Progenitor cell of endocrine pancreas (in vitro differentiated cells): ENCODE data around the gene TMEM62. TPM values are rescaled to one million over a fixed set of nuclear protein-coding genes. Genes with fewer than 3 reads are reported as not detected.

Source experiments
- DNase-seq: peaks from one replicate; pipeline ENCODE4 v3.0.0; 2021; ENCODE audit warnings: low spot score; ENCODE audit not compliant: unreplicated experiment
- H3K27ac Mint-ChIP-seq: 2 replicates; pipeline ENCODE4 v1.8.0; 2021; ENCODE audit warnings: mild to moderate bottlenecking, moderate library complexity, mixed read lengths
- H3K27me3 Mint-ChIP-seq: 2 replicates; pipeline ENCODE4 v1.8.0; 2021; ENCODE audit warnings: mixed read lengths
- H3K36me3 Mint-ChIP-seq: 2 replicates; pipeline ENCODE4 v1.8.0; 2022; ENCODE audit warnings: mixed read lengths; ENCODE audit not compliant: insufficient read depth
- H3K4me1 Mint-ChIP-seq: 2 replicates; pipeline ENCODE4 v1.8.0; 2021; ENCODE audit warnings: low read depth, mixed read lengths
- H3K4me3 Mint-ChIP-seq: 2 replicates; pipeline ENCODE4 v1.8.0; 2021; ENCODE audit warnings: low read depth, mild to moderate bottlenecking, moderate library complexity, mixed read lengths
- H3K9me3 Mint-ChIP-seq: 2 replicates; pipeline ENCODE4 v1.8.0; 2021; ENCODE audit warnings: low read depth, mixed read lengths
- total RNA-seq: library from RNA; stranded (reverse); gene quantifications from 2 replicates; pipeline ENCODE4 v1.2.1, GENCODE V29; 2021
- TF ChIP-seq, protein P1 (sequence below): fragments of 200-600 bp; sonication (generic); IDR thresholded peaks from one replicate; pipeline ENCODE4 v1.5.0; 2021; ENCODE audit warnings: antibody characterized with exemption, mild to moderate bottlenecking; ENCODE audit not compliant: unreplicated experiment

Gene TMEM62
- total RNA-seq, 1 donor from 2014 or later: 30.2 TPM

DNA sequence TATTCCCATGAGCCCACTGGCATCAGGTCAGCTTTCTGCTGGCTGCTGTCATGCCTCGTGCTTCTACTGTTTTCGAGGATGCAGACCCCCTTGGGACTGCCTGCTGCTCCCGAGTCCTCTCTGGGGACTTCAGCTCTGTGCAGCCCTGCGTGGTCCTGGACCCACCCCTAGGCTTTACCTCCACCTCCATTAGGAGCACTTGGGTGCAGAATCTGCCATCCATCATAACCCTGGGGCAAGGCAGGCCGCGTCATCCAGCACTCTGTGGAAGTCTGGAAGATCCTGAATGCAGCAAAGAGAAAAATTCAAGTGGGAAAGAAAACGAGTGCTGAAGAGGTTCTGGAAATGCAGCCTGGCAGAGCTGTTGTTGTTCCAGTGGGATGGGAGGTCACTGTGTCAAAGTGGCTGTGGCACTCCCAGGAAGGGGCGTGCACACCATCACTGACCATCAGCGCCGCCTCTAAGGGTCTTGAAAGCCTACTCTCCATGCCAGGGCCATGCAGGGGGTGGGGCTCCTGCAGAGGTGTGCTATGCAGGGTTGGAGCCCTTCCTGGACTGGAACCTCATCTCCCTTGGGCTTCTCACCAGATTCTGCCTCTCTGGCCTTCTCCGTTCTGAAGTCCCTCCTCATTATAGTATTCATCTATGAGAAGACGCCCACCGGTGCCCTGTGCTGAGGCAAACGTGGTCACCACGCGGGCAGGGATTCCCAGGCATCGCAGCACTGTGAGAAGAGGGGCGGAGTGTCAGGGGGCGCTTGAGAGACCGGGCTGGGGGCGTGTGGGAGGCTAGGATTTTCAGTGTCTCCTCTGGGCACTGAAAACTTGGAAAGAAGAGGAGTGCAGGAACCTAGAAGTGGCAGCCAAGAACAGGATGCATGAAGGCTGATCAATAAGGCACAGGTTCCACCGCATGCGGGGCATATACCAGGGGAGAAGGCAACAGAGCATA lies 74.9 kb downstream of the TMEM62 start:
- TF ChIP-seq, protein P1, sequence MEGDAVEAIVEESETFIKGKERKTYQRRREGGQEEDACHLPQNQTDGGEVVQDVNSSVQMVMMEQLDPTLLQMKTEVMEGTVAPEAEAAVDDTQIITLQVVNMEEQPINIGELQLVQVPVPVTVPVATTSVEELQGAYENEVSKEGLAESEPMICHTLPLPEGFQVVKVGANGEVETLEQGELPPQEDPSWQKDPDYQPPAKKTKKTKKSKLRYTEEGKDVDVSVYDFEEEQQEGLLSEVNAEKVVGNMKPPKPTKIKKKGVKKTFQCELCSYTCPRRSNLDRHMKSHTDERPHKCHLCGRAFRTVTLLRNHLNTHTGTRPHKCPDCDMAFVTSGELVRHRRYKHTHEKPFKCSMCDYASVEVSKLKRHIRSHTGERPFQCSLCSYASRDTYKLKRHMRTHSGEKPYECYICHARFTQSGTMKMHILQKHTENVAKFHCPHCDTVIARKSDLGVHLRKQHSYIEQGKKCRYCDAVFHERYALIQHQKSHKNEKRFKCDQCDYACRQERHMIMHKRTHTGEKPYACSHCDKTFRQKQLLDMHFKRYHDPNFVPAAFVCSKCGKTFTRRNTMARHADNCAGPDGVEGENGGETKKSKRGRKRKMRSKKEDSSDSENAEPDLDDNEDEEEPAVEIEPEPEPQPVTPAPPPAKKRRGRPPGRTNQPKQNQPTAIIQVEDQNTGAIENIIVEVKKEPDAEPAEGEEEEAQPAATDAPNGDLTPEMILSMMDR: no peak
- no peaks in the 10 kb centered on the region for H3K36me3 Mint-ChIP-seq
- no peak overlapping the region for H3K27ac Mint-ChIP-seq
- no peak for DNase-seq
- H3K4me1 Mint-ChIP-seq: peaks cover 2% of the 10 kb centered on the region
- H3K4me3 Mint-ChIP-seq: no peak overlapping the region
- H3K9me3 Mint-ChIP-seq: no peaks in the 10 kb centered on the region
- H3K27me3 Mint-ChIP-seq: peaks cover 34% of the 10 kb centered on the region

DNA sequence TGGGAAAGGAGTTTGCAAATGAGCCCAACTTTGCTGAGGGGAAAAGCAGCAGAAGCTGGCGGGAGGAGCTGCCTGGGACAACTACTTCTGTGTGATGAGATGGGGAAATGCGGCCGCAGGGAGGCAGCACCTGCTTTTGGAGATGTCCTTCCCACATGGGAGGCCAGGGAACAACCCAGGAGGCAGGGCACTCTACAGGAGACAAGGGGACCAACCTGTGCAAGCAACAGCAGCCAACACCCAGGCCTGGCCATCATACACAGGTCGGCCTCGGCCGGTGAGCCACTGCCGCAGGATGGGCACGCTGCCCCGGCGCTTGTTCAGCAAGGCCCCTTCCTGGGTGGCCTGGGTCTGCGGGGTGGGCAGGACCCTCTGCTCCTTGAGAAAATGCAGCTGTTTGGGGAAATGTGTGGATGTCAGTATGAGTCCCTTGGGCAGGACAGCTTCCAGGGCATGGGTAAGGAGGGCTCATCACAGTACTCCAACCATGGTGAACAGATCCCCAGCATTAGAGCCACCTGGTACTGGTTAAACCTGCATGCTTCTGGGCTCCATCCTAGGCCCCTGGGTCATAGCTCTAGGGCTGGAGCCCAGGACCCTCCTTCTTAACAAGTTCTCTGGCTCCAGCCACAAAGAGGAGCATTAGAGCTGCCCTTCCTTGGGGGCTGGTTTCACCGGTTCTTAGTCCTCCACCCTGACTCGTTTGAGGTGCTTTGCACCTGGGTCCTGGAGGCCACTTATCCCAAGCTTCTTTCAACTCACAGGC lies 75.9 kb downstream of the TMEM62 start:
- H3K27me3 Mint-ChIP-seq: peaks cover 32% of the 10 kb centered on the region
- no peak overlapping the region for H3K4me3 Mint-ChIP-seq
- H3K27ac Mint-ChIP-seq: no peak overlapping the region
- H3K36me3 Mint-ChIP-seq: no peaks in the 10 kb centered on the region
- H3K4me1 Mint-ChIP-seq: peaks cover under 1% of the 10 kb centered on the region
- DNase-seq: no peak
- TF ChIP-seq, protein P1: peak; percentile 44
- no peaks in the 10 kb centered on the region for H3K9me3 Mint-ChIP-seq

DNA sequence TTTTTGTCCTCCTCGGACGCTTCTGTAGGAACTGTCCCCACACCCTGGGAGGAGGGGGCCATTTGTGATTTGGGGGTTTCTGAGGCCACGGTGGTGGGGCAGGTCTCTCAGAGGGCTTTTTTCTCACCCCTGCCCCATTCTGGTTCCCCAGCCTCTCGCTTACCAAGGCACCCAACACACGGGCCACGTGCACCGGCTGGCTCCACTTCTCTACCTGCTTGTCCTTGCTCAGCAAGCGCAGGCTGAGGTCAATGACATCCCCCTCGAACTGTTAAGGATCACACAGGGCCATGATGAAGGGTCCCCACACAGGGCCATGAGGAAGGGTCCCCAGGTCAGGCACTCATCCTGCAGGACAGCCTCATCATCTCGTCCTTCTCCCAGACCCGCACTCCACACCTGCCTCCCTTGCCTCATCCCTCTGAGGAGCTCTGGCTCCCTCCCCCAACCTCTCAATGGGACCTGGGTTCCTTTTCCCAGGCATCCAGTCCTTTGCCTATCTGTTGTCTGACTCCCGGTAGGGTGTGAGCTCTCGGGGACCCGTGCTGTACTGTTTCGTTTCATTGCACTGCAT lies 76.9 kb downstream of the TMEM62 start:
- Mint-ChIP-seq H3K4me1 (no peaks in the 10 kb centered on the region), H3K36me3 (no peaks in the 10 kb centered on the region), H3K4me3 (no peak overlapping the region), H3K27me3 (peaks cover 29% of the 10 kb centered on the region), H3K27ac (no peak overlapping the region), H3K9me3 (no peaks in the 10 kb centered on the region)
- no peak for DNase-seq
- TF ChIP-seq, protein P1: no peak

DNA sequence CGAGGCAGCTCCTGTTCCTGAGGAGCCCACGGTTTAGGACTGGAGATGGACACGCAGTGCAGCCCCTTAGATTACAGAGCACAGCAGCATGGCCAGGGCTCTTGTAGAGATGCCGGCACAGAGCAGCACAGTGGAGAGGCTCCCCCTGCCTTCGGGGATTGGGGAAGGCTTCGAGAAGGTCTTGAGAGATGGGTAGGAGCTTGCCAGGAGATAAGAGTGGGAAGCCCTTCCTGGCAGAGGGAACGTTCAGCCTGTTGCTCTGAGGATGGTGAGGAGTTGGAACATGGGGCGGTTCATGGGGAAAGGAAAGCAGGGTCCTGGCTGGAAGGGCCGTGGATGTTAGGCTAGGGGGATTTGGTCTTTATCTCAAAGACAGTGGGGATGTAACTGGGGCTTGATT lies 77.4 kb downstream of the TMEM62 start:
- no peak for DNase-seq
- peaks cover 27% of the 10 kb centered on the region for H3K27me3 Mint-ChIP-seq
- TF ChIP-seq, protein P1: no peak
- H3K27ac Mint-ChIP-seq: no peak overlapping the region
- H3K9me3 Mint-ChIP-seq: no peaks in the 10 kb centered on the region
- H3K36me3 Mint-ChIP-seq: no peaks in the 10 kb centered on the region
- no peaks in the 10 kb centered on the region for H3K4me1 Mint-ChIP-seq
- no peak overlapping the region for H3K4me3 Mint-ChIP-seq

DNA sequence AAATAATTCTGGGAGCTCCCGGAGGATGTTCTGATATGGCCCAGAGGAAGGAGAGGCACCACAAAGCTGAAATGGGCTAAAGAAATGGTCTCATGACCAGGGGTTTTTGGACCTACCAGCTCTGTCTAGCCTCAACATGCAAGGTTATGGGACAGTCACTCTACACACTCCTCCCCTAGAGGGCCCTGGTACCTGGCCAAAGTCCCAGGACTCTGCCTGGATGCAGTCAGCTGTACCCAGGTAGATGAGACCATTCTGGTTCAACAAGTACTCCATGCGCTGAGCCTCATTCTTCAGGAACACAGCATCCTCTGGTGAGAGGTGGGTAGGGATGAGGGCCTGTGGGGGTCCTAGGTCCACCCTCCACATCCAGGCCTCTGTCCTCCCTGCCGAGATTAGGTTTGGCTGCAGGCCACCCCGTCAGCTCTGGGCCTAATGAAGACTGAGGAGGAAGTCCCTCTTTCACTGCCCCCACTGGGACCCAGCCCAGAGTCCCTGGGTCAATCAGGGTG lies 77.9 kb downstream of the TMEM62 start:
- Mint-ChIP-seq H3K4me1 (no peaks in the 10 kb centered on the region), H3K9me3 (no peaks in the 10 kb centered on the region), H3K36me3 (no peaks in the 10 kb centered on the region), H3K27ac (no peak overlapping the region), H3K4me3 (no peak overlapping the region), H3K27me3 (peaks cover 25% of the 10 kb centered on the region)
- TF ChIP-seq, protein P1: no peak
- DNase-seq: no peak
